Sigmoid colon (tissue), 4 donors: ENCODE measurements around the gene UCN2.

ENCODE experiments used
- CTCF ChIP-seq, 4 experiments: fragments of 450-650 bp in 3 of 4; fragments of 200-600 bp in 1 of 4; IDR thresholded peaks; one replicate each; pipeline ENCODE4 v1.5.1; 2016 to 2019; ENCODE audit warnings: antibody characterized with exemption in 4 of 4, mild to moderate bottlenecking in 3 of 4, moderate library complexity in 2 of 4
- POLR2A ChIP-seq, 2 donors: fragments of 450-650 bp; IDR thresholded peaks; one replicate each; pipeline ENCODE4 v1.6.1; 2016; ENCODE audit warnings: antibody characterized with exemption in 2 of 2, mild to moderate bottlenecking in 2 of 2, moderate library complexity in 2 of 2
- POLR2AphosphoS5 ChIP-seq, 4 donors: sonication (generic); formaldehyde crosslinking; IDR thresholded peaks; one replicate each; pipeline ENCODE4 v1.6.1; 2017; ENCODE audit warnings: antibody characterized with exemption in 4 of 4

- TF ChIP-seq CTCF (IDR thresholded peaks at IDR 0.05) (no peak), POLR2A (IDR thresholded peaks at IDR 0.05) (no peak), POLR2AphosphoS5 (IDR thresholded peaks at IDR 0.05) (no peak)
Observed at GRCh38 chr3:48535578-48535977, 28.0 kb downstream of the UCN2 start.
